OCI-LY7 (cell line): Measurements from ENCODE around the gene SEC14L2. TPM values are rescaled to one million over a fixed set of nuclear protein-coding genes. Genes with fewer than 3 reads are reported as not detected.

Experiments used
- BruUV-seq: library from RNA; stranded (reverse); fragments of 400-500 nt; replicated peaks from 2 replicates; lab custom pipeline; 2021; lab: Mats Ljungman, UMichigan
- CTCF ChIA-PET: fragments of 300-600 bp; sonication (Branson Sonifier 250); formaldehyde crosslinking; loops from one replicate; lab custom pipeline; 2022; ENCODE audit warnings: antibody characterized with exemption; ENCODE audit not compliant: unreplicated experiment; lab: Charles Lee
- POLR2A ChIA-PET: fragments of 300-600 bp; sonication (Branson Sonifier 250); formaldehyde crosslinking; loops from one replicate; lab custom pipeline; 2022; ENCODE audit warnings: antibody characterized with exemption; lab: Charles Lee
- DNase-seq: peaks from one replicate; pipeline ENCODE4 v3.0.0-alpha.2; 2015; ENCODE audit warnings: low spot score
- H2AFZ ChIP-seq: fragments of 200-600 bp; sonication (generic), shearing (Covaris generic); 2 replicates; pipeline ENCODE4 v1.6.1; 2014; ENCODE audit warnings: mild to moderate bottlenecking, antibody characterized with exemption, low read length, moderate library complexity
- H3K27ac ChIP-seq: fragments of 200-600 bp; sonication (generic); 2 replicates; pipeline ENCODE4 v1.5.1; 2014; ENCODE audit warnings: mixed run types, low read depth, mild to moderate bottlenecking, moderate library complexity, low read length, inconsistent platforms; ENCODE audit not compliant: poor library complexity, severe bottlenecking
- H3K36me3 ChIP-seq: fragments of 200-600 bp; sonication (generic); 2 replicates; pipeline ENCODE4 v1.6.1; 2014; ENCODE audit warnings: mild to moderate bottlenecking, antibody characterized with exemption, low read length, moderate library complexity, mixed read lengths; ENCODE audit not compliant: insufficient read depth
- H3K4me1 ChIP-seq: fragments of 200-600 bp; sonication (generic); 2 replicates; pipeline ENCODE4 v1.5.1; 2014; ENCODE audit warnings: mild to moderate bottlenecking, low read length; ENCODE audit not compliant: insufficient read depth, poor library complexity, severe bottlenecking
- H3K4me2 ChIP-seq: fragments of 200-600 bp; sonication (generic); 2 replicates; pipeline ENCODE4 v1.6.1; 2014; ENCODE audit warnings: mild to moderate bottlenecking, low read length
- H3K4me3 ChIP-seq: fragments of 200-600 bp; sonication (generic); 2 replicates; pipeline ENCODE4 v1.5.1; 2014; ENCODE audit warnings: mild to moderate bottlenecking, low read depth, low read length; ENCODE audit not compliant: poor library complexity, severe bottlenecking
- H3K79me2 ChIP-seq: fragments of 200-600 bp; sonication (generic); 2 replicates; pipeline ENCODE4 v1.6.1; 2016; ENCODE audit warnings: low read depth, mild to moderate bottlenecking, low read length, moderate library complexity, mixed read lengths; ENCODE audit not compliant: insufficient read depth
- H3K9me2 ChIP-seq: fragments of 200-600 bp; sonication (generic); 2 replicates; pipeline ENCODE4 v1.6.1; 2016; ENCODE audit warnings: mild to moderate bottlenecking, low read length, mixed read lengths; ENCODE audit not compliant: insufficient read depth
- H3K9me3 ChIP-seq: fragments of 200-600 bp; sonication (generic); 2 replicates; pipeline ENCODE4 v1.6.1; 2014; ENCODE audit warnings: mild to moderate bottlenecking, mixed run types, low read length, mixed read lengths
- H4K20me1 ChIP-seq: fragments of 200-600 bp; sonication (generic); 2 replicates; pipeline ENCODE4 v1.6.1; 2014; ENCODE audit warnings: mild to moderate bottlenecking, antibody characterized with exemption, low read length, moderate library complexity, mixed read lengths; ENCODE audit not compliant: insufficient read depth
- CTCF ChIP-seq: fragments of 200-600 bp; sonication (generic); conservative IDR thresholded peaks from 2 replicates; pipeline ENCODE4 v1.5.1; 2014; ENCODE audit warnings: mild to moderate bottlenecking, antibody characterized with exemption, low read length, moderate library complexity, mixed read lengths
- EZH2phosphoT487 ChIP-seq: fragments of 200-600 bp; sonication (generic); IDR thresholded peaks from 2 replicates; pipeline ENCODE4 v1.6.1; 2018; ENCODE audit warnings: low read depth, borderline replicate concordance, mild to moderate bottlenecking, mixed run types, antibody characterized with exemption, low read length, moderate library complexity, mixed read lengths
- intact Hi-C: fragments of 100-400 bp; cut with micrococcal nuclease; formaldehyde crosslinking; loops from one replicate; pipeline ENCODE4 v1.10.0; 2022; ENCODE audit not compliant: unreplicated experiment
- total RNA-seq, 2 experiments: library from RNA; depleted of rRNA in 1 of 2; stranded (reverse); fragments of >200 nt in 1 of 2; shearing (Covaris generic) in 1 of 2; gene quantifications; 2 replicates each; pipeline ENCODE4 v1.2.3, GENCODE V29; 2014 to 2022

Gene SEC14L2
- total RNA-seq, 2 experiments from 2014 or later = 0.11 to 0.22 TPM

DNA sequence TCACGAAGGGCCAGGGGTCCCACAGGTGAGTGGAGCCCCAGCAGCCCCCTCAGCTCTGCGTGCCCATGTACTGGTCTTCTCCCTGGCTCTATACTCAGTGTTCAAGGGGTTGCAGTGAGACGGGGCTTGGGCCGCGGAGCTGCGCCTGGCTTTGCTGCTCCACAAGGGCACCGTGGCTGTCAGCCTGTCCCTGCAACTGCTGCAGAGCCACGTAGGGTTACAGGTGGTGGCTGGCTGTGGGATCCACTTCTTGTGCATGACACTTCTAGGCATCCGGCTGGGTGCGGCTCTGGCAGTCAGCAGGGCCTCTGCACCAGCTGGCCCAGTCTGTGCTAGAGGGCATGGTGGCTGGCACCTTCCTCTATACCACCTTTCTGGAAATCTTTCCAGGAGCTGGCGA lies 43.0 kb downstream of the SEC14L2 start:
- peaks cover 43% of the 10 kb centered on the region for H3K4me1 ChIP-seq
- POLR2A ChIA-PET = no interaction called here
- no peaks in the 10 kb centered on the region for H4K20me1 ChIP-seq
- no peaks in the 10 kb centered on the region for H3K79me2 ChIP-seq
- H3K27ac ChIP-seq = no peak overlapping the region
- BruUV-seq = no TSS peak
- intact Hi-C loops = loop anchor here (5.0 kb wide), 2 partner anchors 167 to 852 kb away; partner anchors contain the start of genes PIK3IP1 and TCN2
- no peaks in the 10 kb centered on the region for H3K9me3 ChIP-seq
- no peak overlapping the region for H3K4me2 ChIP-seq
- no peak overlapping the region for H2AFZ ChIP-seq
- peaks cover under 1% of the 10 kb centered on the region; the same call in 1 of the 2 replicates for H3K36me3 ChIP-seq
- no peaks in the 10 kb centered on the region for H3K9me2 ChIP-seq
- DNase-seq = no peak
- TF ChIP-seq CTCF (no peak), EZH2phosphoT487 (no peak)
- CTCF ChIA-PET = no interaction called here
- no peak overlapping the region for H3K4me3 ChIP-seq

DNA sequence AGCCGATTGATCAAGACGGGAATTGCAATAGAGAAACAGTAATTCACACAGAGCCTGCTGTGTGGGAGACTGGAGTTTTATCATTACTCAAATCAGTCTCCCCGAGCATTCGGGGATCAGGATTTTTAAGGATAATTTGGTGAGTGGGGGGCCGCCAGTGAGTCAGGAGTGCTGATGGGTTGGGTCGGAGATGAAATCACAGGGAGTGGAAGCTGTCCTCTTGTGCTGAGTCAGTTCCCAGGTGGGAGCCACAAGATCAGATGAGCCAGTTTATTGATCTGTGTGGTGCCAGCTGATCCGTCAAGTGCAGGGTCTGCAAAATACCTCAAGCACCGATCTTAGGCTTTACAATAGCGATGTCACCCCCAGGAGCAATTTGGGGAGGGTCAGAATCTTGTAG lies 44.3 kb downstream of the SEC14L2 start:
- ChIA-PET POLR2A (no interaction called here), CTCF (no interaction called here)
- no peak for DNase-seq
- Histone ChIP-seq H3K4me1 (peaks cover 35% of the 10 kb centered on the region), H3K9me2 (no peaks in the 10 kb centered on the region), H3K4me3 (no peak overlapping the region), H3K36me3 (no peaks in the 10 kb centered on the region), H4K20me1 (no peaks in the 10 kb centered on the region), H2AFZ (no peak overlapping the region), H3K9me3 (no peaks in the 10 kb centered on the region), H3K79me2 (no peaks in the 10 kb centered on the region), H3K27ac (no peak overlapping the region), H3K4me2 (no peak overlapping the region)
- BruUV-seq = no TSS peak
- TF ChIP-seq CTCF (no peak), EZH2phosphoT487 (no peak)
- intact Hi-C loops = no loop called here

DNA sequence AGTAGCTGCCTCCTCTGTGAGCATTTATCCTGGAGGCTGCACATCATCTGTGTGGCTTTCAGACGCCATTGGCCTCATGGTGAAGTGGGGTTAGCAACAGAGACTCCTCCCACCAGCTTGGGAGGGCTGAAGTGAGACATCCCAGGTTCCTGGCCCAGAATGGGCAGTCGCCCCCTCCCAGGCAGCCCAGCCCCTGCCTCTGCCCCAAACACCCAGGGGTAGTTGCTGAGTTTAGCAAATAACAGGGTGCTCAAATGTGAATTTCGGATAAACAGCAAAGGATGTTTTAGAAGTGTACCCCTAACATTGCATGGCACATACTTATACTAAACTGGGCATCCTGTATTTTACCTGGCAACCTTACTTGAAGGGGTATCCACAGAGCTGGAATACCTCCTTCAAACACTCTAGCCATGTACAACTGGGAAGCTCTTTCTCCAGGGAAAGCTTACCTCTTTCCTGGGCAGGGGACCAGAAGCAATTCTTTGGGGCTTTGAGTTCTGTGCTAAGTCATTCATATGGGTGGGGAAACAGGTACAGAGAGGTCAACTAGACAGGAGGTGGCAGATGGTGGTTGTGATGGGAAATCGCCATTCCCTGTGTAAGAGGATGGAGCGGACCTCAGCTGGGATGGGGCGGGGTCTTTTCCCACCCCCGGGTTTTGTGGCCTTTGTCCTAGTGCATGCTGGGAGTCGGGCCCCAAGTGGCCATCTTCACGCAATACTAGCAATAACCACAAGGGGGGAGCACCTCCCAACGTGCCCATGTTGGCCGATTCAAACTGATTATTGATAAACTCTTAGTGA lies 48.0 kb downstream of the SEC14L2 start:
- BruUV-seq = no TSS peak
- H2AFZ ChIP-seq = peak overlapping the region; percentile 91
- DNase-seq = peak; percentile 76
- no peaks in the 10 kb centered on the region for H3K9me2 ChIP-seq
- ChIA-PET CTCF (interaction anchor here (1.6 kb wide), 1 partner anchor 9 kb away, joined by 5 read pairs; no protein-coding TSS in a partner anchor), POLR2A (interaction anchor here (1.1 to 1.4 kb wide), 2 partner anchors 21 to 53 kb away, joined by 3 to 6 read pairs; no protein-coding TSS in a partner anchor)
- no peaks in the 10 kb centered on the region for H3K36me3 ChIP-seq
- intact Hi-C loops = loop anchor here (2.0 kb wide), 1 partner anchor 40 kb away; no protein-coding TSS in a partner anchor
- peak overlapping the region; percentile 47 for H3K4me2 ChIP-seq
- peaks cover 31% of the 10 kb centered on the region for H3K4me1 ChIP-seq
- H3K79me2 ChIP-seq = no peaks in the 10 kb centered on the region
- TF ChIP-seq CTCF (peak; percentile 89), EZH2phosphoT487 (no peak)
- no peaks in the 10 kb centered on the region for H3K9me3 ChIP-seq
- peak overlapping the region; percentile 29 for H3K4me3 ChIP-seq
- H3K27ac ChIP-seq = peak overlapping the region; percentile 3
- no peaks in the 10 kb centered on the region for H4K20me1 ChIP-seq
